ENCODE measurements around the gene ZFP36.
"Not testable (repeated sequence)": the region's sequence is repeated elsewhere in the genome, so short reads cannot be mapped to it uniquely, and the experiment has no call there.

Gene ZFP36

GRCh38 chr19:39406656-39407409 is at the start of gene ZFP36:
Gene ZFP36 (plus strand): TSS chr19:39406847. CDS start chr19:39406905, 58 bp downstream.
- DNase-seq (ENCODE audit: low spot score): peak; percentile 89

DNA sequence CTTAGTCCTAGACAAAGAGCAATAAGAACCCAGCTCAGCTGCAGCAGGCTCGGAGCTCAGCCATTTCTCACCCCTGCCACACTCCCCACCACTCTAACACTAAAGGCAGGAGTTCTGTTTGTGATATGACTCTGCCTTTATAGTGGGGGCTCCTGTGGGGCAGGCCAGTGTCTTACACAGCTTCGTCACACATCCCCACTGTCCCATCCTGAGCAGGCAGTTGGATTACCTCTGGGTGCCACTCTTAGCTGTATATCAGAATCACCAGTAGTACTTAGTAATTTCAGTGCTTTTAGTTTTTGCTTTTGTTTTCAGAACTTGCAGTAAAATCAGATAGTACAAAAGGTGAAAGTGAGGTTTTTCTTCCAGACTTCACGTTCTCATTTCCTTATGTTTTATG is 47.6 kb upstream of the ZFP36 start:
- no peak for DNase-seq (ENCODE audit: low spot score)

- no peak for DNase-seq (ENCODE audit: low spot score)
Measured at GRCh38 chr19:39360599-39360998, 46.0 kb upstream of the ZFP36 start.

GRCh38 chr19:39362682-39363657 is 43.7 kb upstream of the ZFP36 start:
- peak; percentile 43 for DNase-seq (ENCODE audit: low spot score)

- DNase-seq (ENCODE audit: low spot score): peak; percentile 46
Measured at GRCh38 chr19:39363901-39364457, 42.7 kb upstream of the ZFP36 start.

- no peak for DNase-seq (ENCODE audit: low spot score)
Measured at GRCh38 chr19:39365531-39365930, 41.1 kb upstream of the ZFP36 start.

GRCh38 chr19:39369200-39369599 is 37.4 kb upstream of the ZFP36 start:
- DNase-seq (ENCODE audit: low spot score): no peak

DNA sequence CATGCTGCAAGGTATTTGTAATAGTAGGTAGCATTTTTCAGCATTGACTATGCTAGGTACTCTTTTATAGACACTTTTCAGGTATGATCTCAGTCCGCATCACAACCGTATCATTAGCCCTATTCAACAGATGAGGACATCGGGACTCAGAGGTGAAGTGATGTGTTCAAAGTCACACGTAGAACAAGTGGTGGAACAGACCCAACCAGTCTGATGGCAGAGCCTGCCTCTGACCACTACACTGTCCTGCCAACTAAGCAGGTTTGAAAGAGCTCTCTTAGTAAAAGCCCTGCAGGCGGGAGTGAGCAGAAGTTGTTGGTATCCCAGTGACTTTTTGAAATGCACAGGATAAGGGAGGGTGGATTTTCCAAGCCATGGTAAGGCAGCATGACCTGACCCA is 35.9 kb upstream of the ZFP36 start:
- DNase-seq (ENCODE audit: low spot score): no peak

DNA sequence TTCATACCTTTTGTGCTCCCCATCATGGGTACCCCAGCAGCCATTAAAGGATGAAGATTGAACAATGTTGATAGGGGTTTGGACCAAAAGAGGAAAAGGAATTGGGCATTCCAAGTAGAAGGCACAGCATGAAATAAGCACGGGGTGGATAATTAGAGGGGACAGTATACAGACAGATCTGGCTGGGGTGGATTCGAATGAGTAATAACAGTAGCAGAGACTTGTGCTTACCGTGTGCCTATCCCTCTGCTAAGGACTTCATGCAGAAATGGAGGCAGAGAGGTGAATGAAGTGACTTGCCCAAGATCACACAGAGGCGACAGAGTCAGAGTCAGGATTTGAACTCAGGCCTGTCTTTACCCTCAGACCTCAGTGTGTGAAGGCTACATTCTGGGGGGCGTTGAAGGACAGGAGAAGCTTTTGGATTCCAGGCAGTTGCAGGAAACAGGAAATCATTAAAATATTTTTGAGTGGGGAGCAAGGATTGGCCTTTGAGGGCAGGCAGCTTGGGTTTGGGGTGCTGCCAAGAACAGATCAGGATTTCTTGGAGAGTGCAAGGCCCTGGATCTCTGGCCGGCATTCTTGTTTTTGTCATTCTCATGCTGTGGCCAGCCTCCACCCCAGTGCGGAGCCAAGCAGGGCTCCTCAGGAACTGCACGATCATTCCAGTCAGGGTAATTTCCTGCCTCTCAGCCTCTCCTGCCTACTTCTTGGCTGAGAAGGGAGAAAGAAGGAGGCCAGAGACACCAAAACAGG is 34.4 kb upstream of the ZFP36 start:
- peak; percentile 92 for DNase-seq (ENCODE audit: low spot score)

DNA sequence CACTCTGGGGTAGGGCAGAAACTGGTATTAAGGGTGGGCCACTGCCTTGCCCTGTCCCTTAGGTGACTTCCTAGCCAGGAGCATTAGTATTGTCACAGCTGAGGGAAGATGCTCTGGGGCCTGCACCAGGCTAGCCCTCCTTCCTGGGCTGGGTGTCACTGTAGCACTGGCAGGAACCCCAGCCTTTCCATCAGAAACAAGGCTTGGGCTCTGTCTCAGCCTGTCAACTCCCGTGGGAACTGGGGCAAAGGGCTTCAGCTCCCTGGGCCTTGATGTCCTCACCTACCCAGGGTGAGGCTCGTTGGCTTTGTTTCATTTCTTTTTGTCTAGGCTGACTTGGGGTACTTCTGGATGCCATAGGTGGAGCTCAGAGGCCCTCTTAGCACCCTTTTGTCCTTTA is 33.7 kb upstream of the ZFP36 start:
- no peak for DNase-seq (ENCODE audit: low spot score)

- no peak for DNase-seq (ENCODE audit: low spot score)
Measured at GRCh38 chr19:39375929-39376328, 30.7 kb upstream of the ZFP36 start.

DNA sequence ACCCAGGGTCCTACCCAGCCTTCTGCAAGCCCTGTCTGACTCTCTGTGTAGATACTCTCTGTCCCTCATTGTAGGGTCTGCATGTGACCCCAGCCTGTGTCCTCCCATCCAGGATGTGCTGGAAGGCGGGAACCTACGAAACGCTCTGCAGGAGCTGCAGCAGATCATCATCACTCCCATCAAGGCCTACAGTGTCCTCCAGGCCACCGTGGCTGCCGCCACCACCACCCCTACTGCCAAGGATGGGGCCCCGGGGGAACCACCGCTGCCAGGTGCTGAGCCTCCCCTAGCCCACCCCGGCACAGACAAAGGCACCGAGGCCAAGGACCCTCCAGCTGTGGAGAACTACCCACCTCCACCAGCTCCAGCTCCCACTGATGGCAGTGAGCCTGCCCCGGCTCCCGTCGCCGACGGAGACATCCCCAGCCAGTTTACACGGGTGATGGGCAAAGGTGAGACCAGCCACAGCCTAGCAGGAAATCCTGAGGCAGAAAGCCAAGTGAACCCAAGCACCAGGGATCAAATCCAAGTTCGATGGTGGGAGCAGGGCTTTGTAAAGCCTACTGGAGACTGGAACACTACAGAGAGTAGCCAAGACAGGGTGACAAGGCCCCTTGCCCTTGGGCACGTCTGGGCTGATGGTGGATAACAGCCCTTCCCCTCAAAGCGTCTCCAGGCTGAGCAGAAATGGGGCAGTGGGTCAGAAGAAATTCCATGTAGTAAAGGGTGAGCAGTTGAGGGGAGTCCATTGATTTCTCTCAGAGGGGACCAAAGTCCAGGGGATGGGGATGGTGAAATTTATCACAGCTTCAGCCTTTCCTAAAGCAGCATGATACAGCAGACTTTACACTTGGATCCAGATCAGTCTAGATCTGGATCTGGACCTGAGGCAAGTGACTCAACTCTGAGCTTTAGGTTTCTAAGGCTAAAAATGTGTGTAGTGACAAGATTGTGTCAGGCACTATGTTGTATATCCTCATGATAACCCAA is 29.0 kb upstream of the ZFP36 start:
- no peak for DNase-seq (ENCODE audit: low spot score)

DNA sequence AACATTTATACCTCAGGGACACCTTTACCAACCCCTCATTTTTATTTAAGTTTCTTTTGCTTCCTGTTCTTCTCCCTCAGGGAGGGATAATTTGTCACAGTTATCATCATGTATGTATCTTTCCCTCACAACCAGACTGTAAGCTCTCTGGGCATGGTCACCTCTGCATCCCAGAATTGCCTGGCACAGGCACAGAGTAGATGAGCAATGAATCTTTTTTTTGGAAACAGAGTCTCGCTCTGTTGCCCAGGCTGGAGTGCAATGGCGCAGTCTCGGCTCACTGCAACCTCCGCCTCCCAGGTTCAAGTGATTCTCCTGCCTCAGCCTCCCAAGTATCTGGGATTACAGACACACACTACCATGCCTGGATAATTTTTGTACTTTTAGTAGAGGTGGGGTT is 27.3 kb upstream of the ZFP36 start:
- DNase-seq (ENCODE audit: low spot score): not testable (repeated sequence)

DNA sequence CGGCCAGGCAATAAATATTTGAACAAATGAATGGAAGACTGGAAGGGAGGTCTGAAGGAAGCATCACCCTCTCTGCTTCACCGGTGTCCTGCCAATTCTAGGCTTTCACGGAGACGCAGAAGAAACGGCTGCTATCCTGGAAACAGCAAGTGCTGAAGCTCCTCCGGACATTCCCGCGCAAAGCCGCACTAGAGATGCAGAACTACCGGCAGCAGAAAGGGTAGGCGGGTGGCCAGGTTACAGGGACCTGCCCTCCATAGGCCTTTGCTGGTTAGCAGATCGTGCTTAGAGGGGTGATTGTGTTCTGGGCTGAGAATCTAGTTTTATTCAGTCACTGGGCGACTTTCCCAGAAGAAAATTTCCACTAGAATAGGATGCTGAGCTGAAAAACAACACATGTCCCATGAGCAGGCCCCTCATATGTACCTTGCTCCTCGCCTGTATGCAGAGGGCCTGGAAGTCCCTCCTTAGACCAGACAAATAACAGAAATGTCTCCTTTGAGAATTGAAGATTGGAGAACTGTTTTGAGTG is 26.7 kb upstream of the ZFP36 start:
- DNase-seq (ENCODE audit: low spot score): no peak

GRCh38 chr19:39380521-39381502 is 25.8 kb upstream of the ZFP36 start:
- DNase-seq (ENCODE audit: low spot score): no peak

DNA sequence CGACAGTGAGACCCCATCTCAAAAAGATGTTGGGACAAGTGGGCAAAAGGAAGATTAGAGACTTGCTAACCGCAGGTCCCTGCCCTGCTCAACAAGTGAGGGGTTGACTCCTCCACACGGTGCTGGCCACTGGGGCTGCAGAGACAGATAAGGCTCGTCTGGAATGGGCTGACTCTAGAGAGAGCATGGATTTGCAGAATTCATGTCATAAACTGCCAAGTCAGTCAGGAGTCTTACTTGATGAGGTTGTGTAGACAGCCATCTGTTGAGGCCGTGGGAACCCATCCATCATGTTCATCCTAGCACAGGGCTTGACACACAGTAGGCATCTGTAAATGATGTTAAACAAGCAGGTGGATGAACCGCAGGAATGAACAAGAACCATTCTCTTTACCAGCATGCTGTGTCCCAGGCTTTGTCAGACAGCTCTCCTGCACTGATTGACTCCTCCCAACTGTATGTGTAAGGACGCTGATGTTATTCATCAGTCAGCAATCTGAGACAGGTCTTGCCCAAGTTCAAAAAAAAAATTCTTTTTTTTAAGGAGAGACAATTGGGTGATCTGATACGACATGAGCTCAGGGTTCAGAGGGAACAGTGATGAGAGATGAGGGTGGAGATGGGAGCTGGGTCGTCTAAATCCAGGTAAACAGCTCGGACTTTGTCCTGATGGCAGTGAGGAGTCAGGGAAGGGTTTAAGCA is 24.6 kb upstream of the ZFP36 start:
- DNase-seq (ENCODE audit: low spot score): peak; percentile 60

- no peak for DNase-seq (ENCODE audit: low spot score)
Measured at GRCh38 chr19:39382991-39383828, 23.4 kb upstream of the ZFP36 start.
